Measurements from ENCODE around the gene UBE2I.
A peak's percentile ranks its signal among the peaks of the same experiment; 100 is the strongest.
"Not testable (repeated sequence)": the region's sequence is repeated elsewhere in the genome, so short reads cannot be mapped to it uniquely, and the experiment has no call there.

Gene UBE2I

DNA sequence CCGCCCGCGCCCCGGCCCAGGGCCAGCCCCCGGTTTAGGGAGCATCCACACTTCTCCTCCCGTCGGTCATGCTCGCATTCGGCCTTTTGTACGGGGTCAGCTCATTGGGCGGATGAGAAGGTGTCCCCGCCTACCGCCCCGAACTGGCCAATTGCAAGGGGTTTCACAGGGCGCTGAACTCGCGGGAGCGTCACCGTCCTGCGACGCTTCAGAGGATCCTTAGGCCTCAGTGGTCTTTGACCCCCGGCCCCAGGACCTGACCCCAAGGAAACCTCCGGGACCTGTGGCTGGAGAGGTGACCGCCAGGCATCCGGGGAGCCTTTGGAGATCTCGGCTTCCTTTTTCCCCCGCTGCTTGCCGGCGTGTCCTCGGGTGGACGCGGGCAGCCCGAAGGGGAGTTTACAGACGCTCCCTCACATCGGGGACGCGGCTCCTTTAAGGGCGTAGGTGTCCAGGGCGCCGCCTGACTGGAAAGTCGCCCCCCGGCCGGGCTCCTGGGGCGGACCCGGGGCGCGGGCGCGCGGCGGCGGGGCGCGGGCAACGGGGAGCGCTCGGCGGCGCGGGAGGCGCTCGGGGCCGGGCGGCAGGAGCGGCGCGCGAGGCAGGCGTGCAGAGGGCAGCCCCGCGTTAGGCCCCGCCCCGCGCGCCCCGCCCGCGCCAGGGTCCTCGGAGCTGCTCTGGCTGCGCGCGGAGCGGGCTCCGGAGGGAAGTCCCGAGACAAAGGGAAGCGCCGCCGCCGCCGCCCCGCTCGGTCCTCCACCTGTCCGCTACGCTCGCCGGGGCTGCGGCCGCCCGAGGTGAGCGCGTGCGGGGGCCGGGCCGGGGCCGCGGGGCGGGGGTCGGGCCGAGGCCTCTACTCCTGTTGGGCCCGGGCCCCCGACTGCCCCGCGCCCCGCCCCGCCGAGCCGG is at the start of gene UBE2I:
TSS of gene UBE2I (plus strand) at position 660 of the 909 bp plus-strand sequence. CDS start 4,395 bp downstream, outside the sequence.
- DNase-seq, result peak; percentile 98

DNA sequence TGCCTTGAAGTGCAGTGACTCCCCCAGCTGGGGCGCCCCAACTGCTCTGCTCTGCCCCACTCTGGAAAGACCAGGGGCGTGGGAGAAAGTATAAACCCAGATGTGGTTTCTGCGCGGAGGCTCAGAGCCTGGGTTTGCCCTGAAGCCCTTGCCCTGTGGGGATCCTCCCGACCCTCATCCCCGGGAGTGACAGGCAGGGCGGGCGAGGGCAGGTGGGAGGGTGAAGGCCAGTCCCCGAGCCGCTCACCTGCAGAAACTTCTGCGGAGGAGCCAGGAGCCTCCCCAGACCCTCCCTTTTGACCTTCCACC is 49.7 kb upstream of the UBE2I start:
- no peak for DNase-seq

DNA sequence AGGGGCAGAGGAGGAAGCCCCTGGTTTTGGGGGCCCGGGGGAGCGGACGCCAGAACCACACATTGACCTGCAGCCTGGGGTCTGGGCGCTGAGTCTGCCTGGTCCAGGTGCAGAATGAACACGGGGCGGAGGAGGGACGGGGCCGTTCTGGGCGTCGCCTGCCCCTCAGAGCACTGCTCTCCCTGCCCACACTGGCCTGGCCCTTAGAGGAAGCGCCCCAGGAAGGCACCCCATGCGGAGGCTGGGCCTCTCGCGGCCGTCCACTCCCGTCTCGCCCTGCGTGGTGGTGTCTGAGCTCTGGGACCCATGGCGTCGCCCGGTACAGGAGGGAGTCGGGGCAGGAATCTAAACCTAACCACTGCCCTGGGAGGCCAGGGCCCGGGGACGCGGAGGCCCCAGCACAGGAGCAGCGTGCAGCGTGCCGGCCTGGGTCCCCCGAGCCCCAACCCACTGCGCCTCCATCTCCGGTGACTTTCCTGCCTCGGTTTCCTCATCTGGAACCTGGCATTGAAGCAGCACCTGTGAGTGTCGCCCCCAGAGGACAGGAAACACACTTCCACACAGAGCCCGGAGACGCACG is 49.2 kb upstream of the UBE2I start:
- DNase-seq, result no peak

DNA sequence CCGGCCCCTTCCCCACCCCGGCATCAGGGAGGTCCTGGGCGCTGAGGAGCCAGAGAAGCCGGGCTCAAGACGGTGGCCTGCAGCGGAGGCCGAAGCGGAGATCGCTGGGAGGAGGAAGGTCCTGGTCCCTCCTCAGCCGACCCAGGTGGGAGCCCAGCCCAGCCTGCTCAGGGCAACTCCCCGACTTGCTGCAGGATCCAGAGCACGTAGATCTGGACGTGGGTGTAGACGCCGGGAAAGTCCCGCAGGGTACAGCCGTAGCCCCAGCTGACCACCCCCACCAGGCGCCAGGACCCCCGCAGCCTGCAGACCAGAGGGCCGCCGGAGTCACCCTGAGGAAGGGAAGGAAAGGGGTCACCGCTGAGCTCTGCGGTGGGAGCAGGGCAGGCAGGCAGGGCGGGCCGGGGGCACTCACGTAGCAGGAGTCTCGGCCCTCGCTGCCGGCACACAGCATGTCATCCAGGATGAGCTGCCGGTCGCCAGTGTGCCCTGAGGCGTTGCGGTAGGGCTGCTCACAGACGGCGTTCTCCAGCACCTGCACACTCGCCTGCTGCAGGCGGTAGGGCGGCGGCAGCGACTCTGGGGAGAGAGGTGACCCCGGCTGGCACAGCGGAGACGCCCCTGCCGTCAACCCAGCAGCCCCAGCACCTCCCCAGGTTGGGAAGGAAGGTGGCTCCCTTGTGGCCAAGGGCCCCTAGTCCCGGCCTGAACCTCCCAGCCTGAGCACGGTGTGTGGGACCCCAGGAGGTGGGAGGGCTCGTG is 48.1 kb upstream of the UBE2I start:
- no peak for DNase-seq

DNA sequence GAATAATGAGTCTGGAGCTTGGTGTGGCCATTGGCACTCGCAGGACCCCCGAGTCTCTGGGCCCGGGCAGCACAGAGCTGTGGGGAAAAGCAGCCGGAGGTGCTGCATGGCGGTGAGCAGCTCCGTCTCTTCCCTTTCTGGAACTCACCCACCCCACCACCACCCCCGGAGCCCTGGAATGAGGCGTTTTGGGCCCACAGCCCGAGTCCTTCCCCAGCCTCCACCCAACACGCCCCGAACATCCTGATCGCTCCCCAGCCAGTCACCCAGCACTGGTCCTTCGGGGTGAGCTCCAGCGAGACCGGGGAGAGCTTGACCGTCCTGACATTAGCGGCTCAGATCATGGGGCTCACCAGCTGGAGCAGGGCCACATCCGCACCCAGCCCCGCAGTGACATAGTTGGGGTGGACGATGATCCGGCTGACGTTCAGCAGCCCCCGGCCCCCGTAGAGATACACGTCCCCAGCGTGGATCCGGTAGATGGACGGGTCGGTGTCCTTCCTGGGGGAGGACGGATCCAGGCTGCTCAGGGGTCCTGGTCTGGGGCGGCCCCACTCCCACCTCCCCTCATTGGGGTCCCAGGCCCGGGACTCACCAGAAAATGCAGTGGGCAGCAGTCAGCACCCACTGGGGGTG is 47.1 kb upstream of the UBE2I start:
- no peak for DNase-seq

DNA sequence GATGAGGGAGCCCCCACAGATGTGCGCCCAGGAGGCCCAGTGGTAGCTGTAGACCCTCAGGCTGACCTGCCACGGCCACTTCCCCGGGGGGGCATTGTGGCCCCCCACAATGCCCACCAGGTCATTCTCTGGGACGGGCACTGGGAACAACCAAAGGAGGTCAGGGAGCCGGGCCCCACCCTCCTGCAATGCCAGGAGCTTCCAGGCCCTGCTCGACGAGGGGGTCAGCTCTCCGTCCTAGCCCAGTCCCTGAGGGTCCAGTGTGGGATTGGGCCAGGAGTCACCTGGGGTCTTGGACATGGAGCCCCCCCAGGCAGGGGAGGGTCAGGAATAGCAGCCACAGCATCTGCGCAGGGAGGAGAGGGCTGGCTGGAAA is 46.6 kb upstream of the UBE2I start:
- no peak for DNase-seq

DNA sequence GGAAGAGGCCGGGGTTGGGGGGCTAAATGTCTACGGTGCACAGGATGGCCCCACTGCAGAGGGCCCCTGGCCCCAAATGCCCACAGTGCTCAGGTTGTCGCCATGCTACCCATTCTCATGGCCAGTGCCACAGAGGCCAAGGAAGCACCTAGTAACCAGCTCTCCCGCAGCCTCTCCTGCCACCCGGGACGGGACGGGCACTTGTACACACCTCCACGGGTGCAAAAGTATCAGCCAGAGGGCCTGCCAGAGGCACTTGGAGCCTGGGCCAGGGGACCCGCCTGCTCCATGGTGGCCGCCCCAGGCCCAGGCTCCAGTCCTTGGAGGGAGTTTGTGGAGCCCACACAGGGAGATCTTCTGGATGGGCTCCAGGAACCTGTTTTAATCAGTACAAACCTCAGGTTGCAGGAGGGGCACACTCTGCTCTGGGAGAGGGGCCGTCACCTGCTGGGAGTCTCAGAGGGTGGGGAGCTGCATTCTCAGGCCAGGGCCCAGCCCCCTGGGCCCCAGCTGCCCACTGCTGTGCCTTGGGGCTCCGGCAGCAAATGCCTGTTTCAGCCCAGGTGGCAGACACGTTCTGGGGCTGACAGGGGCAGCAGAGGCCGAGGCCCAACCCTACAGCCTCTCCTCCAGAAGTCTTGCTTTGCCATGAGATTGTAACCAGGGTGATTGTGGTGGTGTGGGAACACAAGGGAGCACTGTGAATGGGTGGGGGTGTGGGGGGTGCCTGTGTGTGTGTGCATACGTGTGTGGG is 45.7 kb upstream of the UBE2I start:
- DNase-seq, result no peak

DNA sequence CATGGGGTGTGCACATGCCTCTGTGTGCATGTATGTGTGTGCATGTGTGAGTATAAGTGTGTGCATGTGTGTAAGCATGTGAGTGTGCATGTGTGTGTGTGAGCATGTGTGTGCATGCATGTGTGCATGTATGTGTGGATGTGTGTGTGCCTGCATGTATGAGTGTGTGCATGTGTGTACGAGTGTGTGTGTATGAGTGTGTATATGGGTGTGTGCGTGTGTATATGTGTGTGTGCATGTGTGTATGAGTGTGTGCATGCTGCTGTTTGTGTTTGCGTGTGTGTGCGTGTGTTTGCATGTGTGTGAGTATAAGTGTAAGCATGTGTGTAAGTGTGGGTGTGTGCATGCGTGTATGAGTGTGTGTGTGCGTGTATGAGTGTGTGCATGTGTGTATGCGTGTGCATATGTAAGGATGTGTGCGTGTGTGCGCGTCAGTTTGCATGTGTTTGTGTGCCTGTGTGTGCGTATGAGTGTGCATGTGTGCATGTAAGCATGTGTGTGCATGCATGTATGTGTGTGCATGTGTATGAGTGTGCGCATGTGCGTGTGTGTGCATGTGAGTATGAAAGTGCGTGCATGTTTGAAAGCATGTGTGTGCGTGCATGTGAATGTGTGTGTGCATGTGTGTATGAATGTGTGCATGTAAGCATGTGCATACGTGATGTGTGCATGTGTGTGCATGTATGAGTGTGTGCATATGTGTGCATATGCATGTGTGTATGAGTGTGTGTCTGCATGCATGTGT is 44.9 kb upstream of the UBE2I start:
- DNase-seq, result no peak

DNA sequence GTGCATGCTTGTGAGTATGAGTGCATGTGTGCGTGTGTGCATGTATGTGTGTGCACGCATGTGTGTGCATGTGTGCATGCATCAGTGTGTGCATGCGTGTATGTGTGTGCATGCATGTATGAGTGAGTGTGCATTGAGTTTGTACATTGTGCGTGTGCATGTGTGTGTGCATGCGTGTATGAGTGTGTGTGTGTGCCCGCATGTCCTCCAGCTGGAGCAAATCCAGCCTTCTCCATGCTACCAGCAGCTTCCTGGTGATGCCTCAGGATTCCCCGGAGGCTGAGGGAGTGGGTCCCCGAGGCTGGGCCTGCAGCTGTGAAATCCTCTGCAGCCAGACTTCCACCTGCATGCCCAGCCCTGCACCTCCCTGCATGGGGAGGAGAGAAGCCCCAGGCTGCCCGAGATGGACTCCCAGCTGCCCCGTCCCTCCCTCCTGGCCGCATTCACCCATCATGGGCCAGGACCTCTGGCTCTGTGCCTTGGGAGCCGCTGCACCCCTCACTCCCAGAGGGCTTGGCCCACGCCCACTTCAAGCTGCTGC is 44.3 kb upstream of the UBE2I start:
- DNase-seq, result no peak

DNA sequence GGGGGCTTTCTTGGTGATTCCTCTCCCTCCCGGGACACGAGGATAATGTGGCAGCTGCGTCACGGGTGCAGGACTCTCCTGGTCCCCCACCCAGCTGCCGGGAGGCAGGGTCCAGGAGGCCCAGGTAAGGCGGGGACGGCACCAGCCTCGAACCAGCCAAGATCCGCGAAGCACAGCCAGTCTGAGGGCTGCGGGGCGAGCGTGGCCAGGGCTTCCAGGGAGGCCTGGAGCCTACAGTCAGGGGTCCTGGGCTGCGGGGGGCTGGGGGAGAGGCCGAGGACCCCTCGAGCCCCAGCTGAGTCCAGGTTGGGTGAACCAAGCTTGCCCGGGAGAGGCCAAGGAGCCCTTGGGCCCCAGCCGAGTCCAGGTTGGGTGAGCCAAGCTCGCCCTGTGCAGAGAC is 43.6 kb upstream of the UBE2I start:
- DNase-seq, result no peak

DNA sequence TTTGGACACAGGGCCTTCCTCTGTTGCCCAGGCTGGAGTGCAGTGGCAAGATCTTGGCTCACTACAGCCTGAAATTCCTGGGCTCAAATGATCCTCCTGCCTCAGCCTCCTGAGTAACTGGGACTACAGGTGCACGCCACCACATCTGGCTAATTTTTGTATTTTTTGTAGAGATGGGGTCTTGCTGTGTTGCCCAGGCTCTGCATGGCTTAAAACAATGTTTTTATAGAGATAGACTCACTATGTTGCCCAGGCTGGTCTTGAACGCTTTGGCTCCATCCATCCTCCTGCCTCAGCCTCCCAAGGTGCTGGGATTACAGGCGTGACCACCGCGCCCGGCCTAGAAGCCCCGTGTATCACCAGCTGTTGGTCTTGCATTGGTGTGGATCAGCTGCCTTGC is 40.0 kb upstream of the UBE2I start:
- not testable (repeated sequence) for DNase-seq

DNA sequence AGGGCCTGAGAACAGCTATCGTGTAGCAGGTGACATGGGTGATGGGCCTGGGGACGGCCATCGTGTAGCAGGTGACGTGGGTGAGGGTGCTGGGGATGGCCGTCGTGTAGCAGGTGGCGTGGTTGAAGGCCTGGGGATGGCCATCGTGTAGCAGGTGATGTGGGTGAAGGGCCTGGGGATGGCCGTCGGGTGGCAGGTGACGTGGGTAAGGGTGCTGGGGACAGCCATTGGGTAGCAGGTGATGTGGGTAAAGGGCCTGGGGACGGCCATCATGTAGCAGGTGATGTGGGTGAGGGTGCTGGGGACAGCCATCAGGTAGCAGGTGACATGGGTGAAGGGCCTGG is 38.1 kb upstream of the UBE2I start:
- DNase-seq, result no peak

DNA sequence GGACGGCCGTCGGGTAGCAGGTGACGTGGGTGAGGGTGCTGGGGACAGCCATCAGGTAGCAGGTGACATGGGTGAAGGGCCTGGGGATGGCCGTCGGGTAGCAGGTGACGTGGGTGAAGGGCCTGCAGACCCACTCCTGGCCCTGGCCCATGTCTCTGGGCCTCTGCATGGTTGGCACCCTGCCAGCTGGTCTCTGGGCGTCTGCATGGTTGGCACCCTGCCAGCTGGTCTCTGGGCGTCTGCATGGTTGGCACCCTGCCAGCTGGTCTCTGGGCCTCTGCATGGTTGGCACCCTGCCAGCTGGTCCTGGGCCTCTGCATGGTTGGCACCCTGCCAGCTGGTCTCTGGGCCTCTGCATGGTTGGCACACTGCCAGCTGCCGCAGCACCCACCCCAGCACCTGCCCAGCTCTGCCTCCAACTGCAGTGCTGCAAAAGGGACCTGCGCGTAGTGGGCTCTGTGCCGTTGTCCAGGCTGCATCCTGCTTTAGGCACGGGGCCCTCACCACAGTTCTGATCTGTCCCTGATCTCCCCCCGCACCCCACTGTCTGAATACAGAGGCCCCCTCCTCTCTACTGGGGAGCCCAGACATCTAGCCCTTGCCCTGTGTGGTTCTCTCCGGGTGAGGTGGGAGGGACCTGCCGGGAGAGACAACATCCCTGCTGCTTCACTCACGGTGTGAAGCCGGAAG is 37.6 kb upstream of the UBE2I start:
- DNase-seq, result not testable (repeated sequence)

DNA sequence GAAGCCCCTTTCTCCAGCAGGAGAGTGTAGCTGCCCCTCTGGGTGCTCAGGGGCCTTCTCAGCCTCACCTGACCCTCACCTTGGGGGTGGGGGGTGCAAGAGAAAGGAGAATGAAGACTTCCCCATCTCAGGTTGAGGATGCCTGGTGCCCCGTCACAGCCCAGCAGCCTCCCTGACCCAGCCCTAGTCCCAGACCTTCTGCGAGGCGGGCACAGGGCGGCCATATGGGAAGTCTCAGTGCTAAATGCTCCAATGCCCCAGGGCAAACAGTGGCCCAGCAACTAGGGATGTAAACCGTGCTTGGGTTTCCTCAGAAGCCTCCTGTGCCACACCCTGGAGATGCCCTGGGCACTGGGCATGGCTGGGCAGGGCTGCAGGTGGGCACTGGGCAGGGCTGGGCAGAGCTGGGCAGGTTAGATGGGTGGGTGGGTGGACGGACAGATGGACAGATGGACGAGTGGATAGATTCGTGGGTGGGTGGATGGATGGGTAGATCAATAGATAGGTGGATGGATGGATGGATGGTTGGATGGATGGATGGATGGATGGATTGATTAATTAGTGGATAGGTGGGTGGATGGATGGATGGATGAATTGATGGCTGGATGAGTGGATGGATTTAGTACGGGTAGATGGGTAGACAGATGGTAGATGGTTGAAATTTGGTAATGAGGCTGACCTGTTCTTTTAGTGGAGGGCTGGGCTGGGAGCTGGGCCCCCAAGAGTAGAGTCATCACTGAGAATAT is 36.8 kb upstream of the UBE2I start:
- DNase-seq, result no peak

DNA sequence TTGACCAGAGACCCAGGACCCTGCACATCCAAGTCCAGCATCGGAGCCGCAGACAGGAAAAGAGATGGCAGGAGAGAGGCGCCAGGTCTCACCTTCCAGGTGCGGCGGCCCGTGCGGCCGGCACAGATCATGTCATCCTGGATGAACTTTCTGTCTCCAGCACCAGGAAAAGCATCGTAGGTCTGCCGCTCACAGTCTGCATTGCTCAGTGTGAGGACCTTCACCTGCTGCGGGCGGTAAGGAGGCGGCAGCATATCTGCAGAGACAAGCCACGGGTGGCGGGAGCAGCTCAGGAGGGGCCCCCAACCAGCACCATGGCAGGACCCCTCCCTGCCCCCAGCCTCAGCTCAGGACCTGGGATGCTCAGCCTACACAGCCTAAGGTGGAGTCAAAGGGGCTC is 35.6 kb upstream of the UBE2I start:
- DNase-seq, result no peak

DNA sequence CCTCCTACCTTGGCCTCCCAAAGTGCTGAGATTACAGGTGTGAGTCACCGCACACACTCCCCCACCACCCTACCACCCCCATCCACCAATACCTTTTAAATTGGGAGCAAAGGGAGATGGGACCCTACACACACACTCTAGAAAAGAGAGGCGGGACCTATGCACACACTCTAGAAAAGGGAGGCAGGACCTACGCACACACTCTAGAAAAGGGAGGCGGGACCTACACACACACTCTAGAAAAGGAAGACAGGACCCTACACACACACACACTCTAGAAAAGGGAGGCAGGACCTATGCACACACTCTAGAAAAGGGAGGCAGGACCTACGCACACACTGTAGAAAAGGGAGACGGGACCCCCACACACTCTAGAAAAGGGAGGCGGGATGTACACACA is 34.7 kb upstream of the UBE2I start:
- DNase-seq, result no peak

DNA sequence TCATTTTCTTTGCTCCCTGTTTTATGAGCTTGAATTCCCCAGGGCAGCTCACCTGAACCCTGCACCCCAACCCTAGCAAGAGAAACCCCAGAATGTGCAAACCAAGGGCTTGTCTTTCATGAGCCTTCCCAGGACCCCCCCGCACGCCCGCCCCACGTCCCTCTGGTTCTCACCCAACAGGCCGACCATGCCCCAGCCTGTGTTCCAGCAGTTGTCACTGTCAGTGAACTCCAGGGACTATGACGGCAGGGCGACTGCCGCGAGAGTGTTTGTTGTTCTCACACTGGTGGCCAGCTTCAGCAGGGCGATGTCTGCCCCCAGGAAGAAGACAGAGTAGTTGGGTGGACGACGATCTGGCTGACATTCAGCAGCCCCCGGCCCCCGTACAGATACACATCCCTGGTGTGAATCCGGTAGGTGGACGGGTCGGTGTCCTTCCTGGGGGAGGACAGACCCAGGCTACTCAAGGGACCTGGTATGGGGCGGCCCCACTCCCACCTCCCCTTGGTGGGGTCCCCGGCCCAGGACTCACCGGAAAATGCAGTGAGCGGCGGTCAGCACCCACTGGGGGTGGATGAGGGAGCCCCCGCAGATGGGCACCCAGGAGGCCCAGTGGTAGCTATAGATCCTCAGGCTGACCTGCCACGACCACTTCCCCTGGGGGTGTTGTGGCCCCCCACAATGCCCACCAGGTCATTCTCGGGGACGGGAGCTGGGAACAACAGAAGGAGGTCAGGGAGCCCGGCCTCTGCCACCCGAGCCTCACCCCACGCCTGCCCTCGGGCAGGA is 33.5 kb upstream of the UBE2I start:
- DNase-seq, result no peak

DNA sequence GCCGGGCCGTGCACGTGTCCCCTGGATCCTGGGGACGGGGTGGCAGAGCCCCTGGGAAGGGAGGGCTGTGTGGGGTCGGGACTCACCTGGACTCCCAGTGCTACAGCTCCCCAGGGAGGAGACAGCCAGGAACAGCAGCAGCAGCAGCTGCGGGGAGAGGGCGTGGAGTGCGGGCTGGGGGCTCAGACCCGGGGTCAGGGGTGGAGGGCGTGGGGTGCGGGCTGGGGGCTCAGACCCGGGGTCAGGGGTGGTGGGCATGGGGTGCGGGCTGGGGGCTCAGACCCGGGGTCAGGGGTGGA is 32.9 kb upstream of the UBE2I start:
- DNase-seq, result no peak

DNA sequence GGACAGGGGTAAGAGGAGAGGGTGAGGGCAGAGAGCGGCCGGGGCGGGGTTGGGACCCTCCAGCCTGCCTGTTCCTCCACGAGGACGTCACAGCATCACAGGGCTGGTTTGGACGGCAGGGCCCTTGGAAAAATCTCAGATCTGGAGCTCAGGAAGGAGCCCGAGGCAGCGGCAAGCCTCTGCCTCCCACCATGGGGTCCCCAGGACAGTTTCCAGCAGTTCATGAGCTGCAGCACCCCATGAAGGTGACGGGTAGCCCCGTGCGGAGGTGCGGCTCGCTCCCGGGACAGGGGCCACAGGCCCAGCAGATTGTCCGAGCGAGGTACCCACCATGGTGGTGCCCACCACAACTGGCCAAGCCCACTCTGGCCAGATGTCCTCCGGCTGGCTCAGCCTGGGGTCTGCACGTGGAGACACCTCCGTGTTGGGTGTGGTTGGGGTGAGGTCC is 32.3 kb upstream of the UBE2I start:
- DNase-seq, result no peak
